RWPE2 (cell line): ENCODE results near the gene ADK.

ENCODE experiments used
- ATAC-seq: fragments of 200-7000 bp; cut with Tn5 transposase; 3 replicates; pipeline ENCODE4 v1.9.1; 2021; ENCODE audit warnings: low read depth
- DNase-seq: peaks from one replicate; pipeline ENCODE4 v3.0.0-alpha.2; 2020; ENCODE audit warnings: low spot score
- H3K27ac ChIP-seq: fragments of 450-650 bp; 2 replicates; pipeline ENCODE4 v1.5.1; 2017; ENCODE audit warnings: mild to moderate bottlenecking; ENCODE audit not compliant: poor library complexity, severe bottlenecking
- H3K27me3 ChIP-seq: fragments of 250-450 bp; sonication (Bioruptor Pico); 2 replicates; pipeline ENCODE4 v1.5.1; 2021; ENCODE audit warnings: mild to moderate bottlenecking, moderate library complexity; ENCODE audit not compliant: insufficient read depth, poor library complexity, severe bottlenecking
- H3K36me3 ChIP-seq: fragments of 250-450 bp; sonication (Bioruptor Pico); 2 replicates; pipeline ENCODE4 v1.5.1; 2020; ENCODE audit warnings: low read depth, mild to moderate bottlenecking, moderate library complexity
- H3K4me1 ChIP-seq: fragments of 250-450 bp; sonication (Bioruptor Pico); 2 replicates; pipeline ENCODE4 v1.5.1; 2021; ENCODE audit warnings: mild to moderate bottlenecking, moderate library complexity; ENCODE audit not compliant: insufficient read depth, poor library complexity, severe bottlenecking
- H3K4me3 ChIP-seq: fragments of 250-450 bp; sonication (Bioruptor Pico); 2 replicates; pipeline ENCODE4 v1.5.1; 2021; ENCODE audit warnings: mild to moderate bottlenecking, moderate library complexity; ENCODE audit not compliant: severe bottlenecking
- H3K9me3 ChIP-seq: fragments of 250-450 bp; sonication (Bioruptor Pico); 2 replicates; pipeline ENCODE4 v1.5.1; 2021; ENCODE audit warnings: mild to moderate bottlenecking, moderate library complexity; ENCODE audit not compliant: severe bottlenecking
- CTCF ChIP-seq: fragments of 450-650 bp; IDR thresholded peaks from one replicate; pipeline ENCODE4 v1.5.1; 2017; ENCODE audit warnings: mild to moderate bottlenecking, moderate library complexity; ENCODE audit not compliant: poor library complexity, severe bottlenecking

The ADK gene

DNA sequence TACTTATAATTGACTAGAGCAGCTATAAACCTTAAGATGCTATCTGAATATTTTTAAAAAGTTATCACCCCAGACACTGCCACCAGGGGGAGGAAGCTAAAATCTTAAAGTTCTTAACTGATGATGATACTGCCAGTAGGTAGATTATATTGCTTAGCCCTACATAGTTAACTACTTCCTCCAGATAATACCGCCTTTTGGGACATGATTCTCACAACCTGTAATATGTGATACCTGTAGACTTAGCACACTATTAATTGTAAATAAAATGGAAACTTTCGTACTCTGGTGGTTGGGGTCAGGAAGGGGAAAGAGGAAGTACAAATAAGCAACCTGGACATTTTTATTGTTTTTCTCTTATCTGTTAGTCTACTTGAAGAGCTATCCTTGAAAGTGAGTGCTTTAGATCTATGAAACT, 268.9 kb downstream of the ADK start:
- H3K27me3 ChIP-seq: no peaks in the 10 kb centered on the region
- no peaks in the 10 kb centered on the region for H3K4me1 ChIP-seq
- H3K36me3 ChIP-seq: peaks cover 12% of the 10 kb centered on the region
- no peak overlapping the region for H3K4me3 ChIP-seq
- ATAC-seq: 0 out of 3 replicates have a peak, but pooled peaks have one; percentile 25
- H3K9me3 ChIP-seq: no peaks in the 10 kb centered on the region
- TF ChIP-seq CTCF: peak; percentile 57
- no peak for DNase-seq
- no peak overlapping the region for H3K27ac ChIP-seq

GRCh38 chr10:74424565-74424964, 273.5 kb downstream of the ADK start:
- H3K36me3 ChIP-seq: peaks cover 4% of the 10 kb centered on the region; the same call in 1 of the 2 replicates
- no peak overlapping the region for H3K4me3 ChIP-seq
- no peaks in the 10 kb centered on the region for H3K27me3 ChIP-seq
- ATAC-seq: no peak
- H3K4me1 ChIP-seq: no peaks in the 10 kb centered on the region
- no peaks in the 10 kb centered on the region for H3K9me3 ChIP-seq
- no peak for DNase-seq
- no peak for TF ChIP-seq CTCF
- H3K27ac ChIP-seq: no peak overlapping the region

DNA sequence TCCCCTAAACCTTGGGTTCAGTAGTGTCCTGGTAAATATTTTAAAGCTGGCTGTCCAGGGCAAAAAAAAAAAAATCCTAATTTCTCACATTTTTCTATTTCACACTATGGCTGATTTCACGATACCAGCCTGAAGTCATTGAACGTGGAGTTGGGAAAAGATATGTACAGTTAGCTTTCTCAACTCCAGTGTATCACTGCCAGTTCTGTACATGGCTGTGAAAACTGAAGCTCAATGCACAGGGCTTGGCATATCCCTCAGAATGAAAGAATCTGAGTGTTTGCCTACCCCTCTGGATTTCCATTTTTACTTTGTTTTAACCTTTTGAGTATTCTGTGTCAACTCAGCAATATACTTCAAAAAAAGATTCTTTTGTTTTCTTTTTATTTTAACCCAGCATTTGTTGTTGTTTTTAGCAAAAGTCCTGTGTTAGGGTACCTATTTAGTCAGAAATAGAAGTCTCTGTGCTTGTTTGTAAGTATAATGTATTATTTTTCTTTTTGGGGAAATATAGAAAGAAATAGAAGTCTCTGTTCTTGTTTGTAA, 274.5 kb downstream of the ADK start:
- Histone ChIP-seq H3K4me1 (no peaks in the 10 kb centered on the region), H3K9me3 (no peaks in the 10 kb centered on the region), H3K27ac (no peak overlapping the region), H3K4me3 (no peak overlapping the region), H3K27me3 (no peaks in the 10 kb centered on the region), H3K36me3 (peaks cover 4% of the 10 kb centered on the region; the same call in 1 of the 2 replicates)
- DNase-seq: no peak
- no peak for TF ChIP-seq CTCF
- no peak for ATAC-seq

- Histone ChIP-seq H3K4me3 (no peak overlapping the region), H3K4me1 (no peaks in the 10 kb centered on the region), H3K9me3 (no peaks in the 10 kb centered on the region), H3K36me3 (peaks cover 10% of the 10 kb centered on the region), H3K27ac (no peak overlapping the region), H3K27me3 (no peaks in the 10 kb centered on the region)
- no peak for TF ChIP-seq CTCF
- ATAC-seq: no peak
- DNase-seq: no peak
These were observed 280.8 kb downstream of the ADK start for GRCh38 chr10:74431816-74432215.

GRCh38 chr10:74432841-74433594, 282.0 kb downstream of the ADK start:
- Histone ChIP-seq H3K27ac (peak overlapping the region; percentile 5), H3K4me3 (no peak overlapping the region), H3K9me3 (no peaks in the 10 kb centered on the region), H3K36me3 (peaks cover 10% of the 10 kb centered on the region), H3K27me3 (no peaks in the 10 kb centered on the region), H3K4me1 (no peaks in the 10 kb centered on the region)
- TF ChIP-seq CTCF: no peak
- DNase-seq: no peak
- ATAC-seq: peak; percentile 44; the same call in 1 of the 3 replicates
